Measurements from ENCODE around the gene MPO. TPM values are rescaled to one million over a fixed set of nuclear protein-coding genes. Genes with fewer than 3 reads are reported as not detected.

MPO gene
- total and polyA plus RNA-seq, 9 of the 15 experiments (the other 6 are each of a cell fraction or from before 2014, with no cell fraction given) = 0.04 to 0.47 (median 0.39) TPM; not detected in 6

- ATAC-seq = no peak
- no peak overlapping the region for H2AFZ ChIP-seq (ENCODE audit: low read depth, low read length)
- intact Hi-C loops (cut with micrococcal nuclease) (no loop called here), in situ Hi-C loops (cut with MboI) (loop anchor here (25.0 kb wide), 1 partner anchor 737 kb away; no protein-coding TSS in a partner anchor)
- H3K9me3 ChIP-seq (replicated peaks; ENCODE audit: control insufficient read depth, insufficient read depth, low read depth, low read length) = no peaks in the 10 kb centered on the region
- peaks cover 5 to 28% of the 10 kb centered on the region in 2 experiments; a peak in 3 of 5 replicates for H3K4me1 ChIP-seq (replicated peaks in 1 of 2; ENCODE audit: control insufficient read depth in 2 of 2, insufficient read depth in 2 of 2, low read length in 2 of 2)
- no peak overlapping the region for H3K9ac ChIP-seq (ENCODE audit: insufficient read depth in 1 of 2, low read depth in 2 of 2, low read length in 2 of 2)
- no peaks in the 10 kb centered on the region for H3K79me2 ChIP-seq (ENCODE audit: control insufficient read depth, insufficient read depth, low read length)
- no peak overlapping the region for H3K27ac ChIP-seq (ENCODE audit: extremely low read depth, low read depth, low read length)
- no peak for FAIRE-seq
- no TSS peak for BruUV-seq (replicated peaks)
- H3K27me3 ChIP-seq (ENCODE audit: control insufficient read depth in 2 of 2, insufficient read depth in 2 of 2, low read length in 2 of 2) = peaks cover 34 to 82% of the 10 kb centered on the region in 2 experiments; a peak in 4 of 5 replicates
- no peak overlapping the region for H3K4me3 ChIP-seq
- TF ChIP-seq JUND (IDR thresholded peaks at IDR 0.05; ENCODE audit: borderline replicate concordance, low read depth, low read length) (no peak), JUND (tag; IDR thresholded peaks at IDR 0.05; ENCODE audit: borderline replicate concordance, low read depth, low read length) (no peak), HCFC1 (IDR thresholded peaks at IDR 0.05; ENCODE audit: low read depth, low read length) (no peak), SMAD3 (CRISPR knock-in tag; conservative IDR thresholded peaks at IDR 0.05) (no peak), RB1 (IDR thresholded peaks at IDR 0.05; ENCODE audit: low read depth) (no peak), BMI1 (IDR thresholded peaks at IDR 0.05; ENCODE audit: low read length) (no peak), ZNF586 (CRISPR knock-in tag; conservative IDR thresholded peaks at IDR 0.05) (no peak), MCM5 (IDR thresholded peaks at IDR 0.05; ENCODE audit: low read depth) (no peak), ZBTB43 (CRISPR knock-in tag; IDR thresholded peaks at IDR 0.05) (no peak), IRF9 (tag; IDR thresholded peaks at IDR 0.05) (no peak), ZBTB8A (IDR thresholded peaks at IDR 0.05; ENCODE audit: partially characterized antibody) (no peak), ZBTB12 (CRISPR knock-in tag; IDR thresholded peaks at IDR 0.05) (no peak), ZNF583 (CRISPR knock-in tag; IDR thresholded peaks at IDR 0.05) (no peak), KAT2B (IDR thresholded peaks at IDR 0.05; ENCODE audit: low read depth, low read length) (no peak), ZNF609 (CRISPR knock-in tag; IDR thresholded peaks at IDR 0.05; ENCODE audit: borderline replicate concordance) (no peak), CCAR2 (IDR thresholded peaks at IDR 0.05; ENCODE audit: low read depth, low read length) (no peak)
- no peak overlapping the region for H3K4me2 ChIP-seq (ENCODE audit: insufficient read depth, low read length)
- WGBS (ENCODE audit: insufficient coverage, low coverage, missing lambda C conversion rate) = 3% methylated on average over 10 of the region's 10 CpGs
- no peaks in the 10 kb centered on the region for H3K9me1 ChIP-seq (ENCODE audit: control insufficient read depth, insufficient read depth, low read length)
- H3K36me3 ChIP-seq (ENCODE audit: control insufficient read depth, insufficient read depth, low read length) = no peaks in the 10 kb centered on the region
- peaks cover 5% of the 10 kb centered on the region; the same call in 1 of the 2 replicates for H4K20me1 ChIP-seq (replicated peaks; ENCODE audit: control insufficient read depth, insufficient read depth, low read length)
- ChIA-PET CTCF (ENCODE audit: low intra/inter-chr PET ratio) (no interaction called here), POLR2A (interaction anchor here (0.7 to 1.2 kb wide), 4 partner anchors 39 to 78 kb away, joined by 3 read pairs; no protein-coding TSS in a partner anchor)
- peak in 1 of 4 experiments; percentile 5 for DNase-seq (ENCODE audit: extremely low read depth in 1 of 4, low spot score in 3 of 4)
These were observed 5.3 kb downstream of the MPO start for GRCh38 chr17:58275417-58275816.
